Stomach (tissue), 4 donors: ENCODE measurements around the gene AKAP9.

ENCODE experiments used
- CTCF ChIP-seq, 7 experiments: fragments of 450-650 bp in 4 of 7; fragments of 200-600 bp in 3 of 7; sonication (generic) in 3 of 7; IDR thresholded peaks; one replicate each; pipeline ENCODE4 v1.5.1; 2016 to 2019; ENCODE audit warnings: antibody characterized with exemption in 7 of 7, control low read depth in 2 of 7, mild to moderate bottlenecking in 1 of 7
- EP300 ChIP-seq: sonication (generic); formaldehyde crosslinking; IDR thresholded peaks from one replicate; pipeline ENCODE4 v1.6.1; 2017; ENCODE audit warnings: antibody characterized with exemption
- POLR2A ChIP-seq, 4 donors: fragments of 450-650 bp; IDR thresholded peaks; one replicate each; pipeline ENCODE4 v1.6.1; 2016; ENCODE audit warnings: antibody characterized with exemption in 4 of 4, control low read depth in 2 of 4, mild to moderate bottlenecking in 1 of 4, moderate library complexity in 1 of 4
- POLR2AphosphoS5 ChIP-seq, 3 donors: sonication (generic); formaldehyde crosslinking; IDR thresholded peaks; one replicate each; pipeline ENCODE4 v1.6.1; 2016; ENCODE audit warnings: antibody characterized with exemption in 3 of 3

GRCh38 chr7:91941450-91941849, 788 bp downstream of the AKAP9 start:
- TF ChIP-seq CTCF (IDR thresholded peaks at IDR 0.05): no peak
- TF ChIP-seq POLR2AphosphoS5 (IDR thresholded peaks at IDR 0.05): no peak
- no peak for TF ChIP-seq EP300
- no peak for TF ChIP-seq POLR2A (IDR thresholded peaks at IDR 0.05)
